GM12874 (cell line): Measurements from ENCODE around the gene SPARCL1.

ENCODE experiments used
- CTCF ChIP-seq: IDR thresholded peaks from 2 replicates; pipeline ENCODE4 v1.5.1; 2011; ENCODE audit warnings: low read depth, mild to moderate bottlenecking, control low read depth, low read length, moderate library complexity; ENCODE audit not compliant: insufficient read depth

SPARCL1 gene

GRCh38 chr4:87540146-87541058 is 11.2 kb upstream of the SPARCL1 start:
- no peak for TF ChIP-seq CTCF

GRCh38 chr4:87532907-87533306 is 3.7 kb upstream of the SPARCL1 start:
- no peak for TF ChIP-seq CTCF

GRCh38 chr4:87532109-87532508 is 2.9 kb upstream of the SPARCL1 start:
- TF ChIP-seq CTCF = no peak

GRCh38 chr4:87531621-87532020 is 2.4 kb upstream of the SPARCL1 start:
- TF ChIP-seq CTCF = no peak

GRCh38 chr4:87530868-87531267 is 1.7 kb upstream of the SPARCL1 start:
- TF ChIP-seq CTCF = no peak

GRCh38 chr4:87530229-87530628 is 1.1 kb upstream of the SPARCL1 start:
- no peak for TF ChIP-seq CTCF

GRCh38 chr4:87527431-87528220 is 1.6 kb downstream of the SPARCL1 start:
- no peak for TF ChIP-seq CTCF
